Non-pigmented ciliary epithelial cell (primary cell): ENCODE data around the gene FANCC.

Source experiments
- DNase-seq: peaks from one replicate; pipeline ENCODE4 v3.0.0-alpha.2; 2010; ENCODE audit warnings: low read depth

Gene FANCC

DNA sequence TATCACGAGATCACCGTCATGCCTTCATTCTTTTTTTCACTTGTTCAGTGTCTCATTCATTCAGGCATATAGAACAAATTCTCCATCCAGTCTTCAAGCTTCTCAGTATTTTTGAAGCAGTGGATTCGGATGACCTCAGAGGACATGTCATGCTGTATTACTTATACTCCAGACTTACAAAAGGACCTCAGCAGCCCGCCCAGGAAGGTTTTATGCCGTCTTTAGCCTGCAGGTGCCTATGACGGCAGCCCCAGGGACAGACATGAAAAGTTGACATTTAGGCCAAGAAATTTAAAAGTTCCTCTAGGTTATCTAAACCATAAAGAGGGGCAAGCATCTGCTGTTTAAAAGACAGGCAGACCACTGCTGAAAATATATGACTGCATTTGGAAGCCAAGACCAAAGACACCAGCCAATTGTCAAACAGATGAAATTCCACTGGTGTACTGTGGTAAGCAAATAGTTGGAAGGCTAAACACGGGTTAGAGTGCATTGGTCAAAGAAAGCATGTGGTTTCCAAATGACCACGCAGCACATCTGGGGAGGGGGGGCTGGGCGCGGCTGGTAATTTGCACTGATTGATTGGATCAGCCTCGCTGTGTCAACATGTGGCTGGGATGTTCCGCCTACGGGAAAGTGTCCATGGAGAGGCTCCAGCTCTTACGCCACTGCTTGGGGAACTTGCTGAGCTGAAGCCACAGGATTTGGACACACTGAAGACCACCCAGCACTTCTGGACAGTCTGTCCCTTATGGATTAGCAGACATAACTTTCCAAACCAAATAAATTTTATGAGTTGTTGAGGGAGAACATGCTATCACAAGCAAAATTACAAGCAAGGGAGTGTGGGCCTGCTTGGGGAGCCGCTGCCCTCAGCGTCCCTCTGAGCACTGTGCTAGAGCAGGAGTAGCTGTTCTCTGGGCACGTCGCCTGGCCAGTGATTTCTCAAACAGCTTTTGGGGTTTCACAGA is 173.6 kb downstream of the FANCC start:
- no peak for DNase-seq

DNA sequence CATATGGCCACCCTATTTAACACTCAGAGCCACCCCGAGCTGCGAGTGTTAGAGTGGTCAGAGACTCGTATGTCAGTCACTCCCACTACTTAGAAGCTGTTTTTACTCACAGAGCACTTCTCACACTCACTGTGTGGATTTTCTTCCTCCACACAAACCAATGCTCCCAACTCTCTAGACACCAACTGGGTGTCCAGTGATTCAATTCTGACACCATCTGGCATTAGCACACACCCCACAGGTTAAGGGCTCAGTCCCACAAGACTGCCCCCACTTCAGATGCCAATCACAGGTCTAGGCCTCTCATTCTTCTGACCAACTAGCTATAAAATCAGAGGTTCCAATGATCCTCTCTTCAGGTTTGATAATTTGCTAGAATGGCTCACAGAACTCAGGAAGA is 174.8 kb downstream of the FANCC start:
- DNase-seq = no peak

DNA sequence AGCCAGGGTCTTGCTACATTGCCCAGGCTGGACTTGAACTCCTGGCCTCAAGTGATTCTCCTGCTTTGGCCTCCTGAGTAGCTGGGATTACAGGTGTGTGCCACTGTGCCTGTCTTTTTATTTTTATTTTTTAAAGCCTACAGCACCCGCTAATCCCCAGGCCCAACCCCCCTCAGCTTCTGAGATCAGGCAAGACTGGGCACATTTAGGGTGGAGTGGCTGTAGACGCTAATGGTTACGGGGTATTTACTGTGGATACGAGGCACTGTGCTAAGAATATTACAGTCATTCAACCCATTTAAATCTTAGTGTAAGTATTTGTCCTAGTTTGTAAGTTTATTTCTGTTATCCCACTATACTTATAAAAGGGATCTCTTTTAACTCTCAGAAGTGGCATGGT is 175.2 kb downstream of the FANCC start:
- DNase-seq = no peak

DNA sequence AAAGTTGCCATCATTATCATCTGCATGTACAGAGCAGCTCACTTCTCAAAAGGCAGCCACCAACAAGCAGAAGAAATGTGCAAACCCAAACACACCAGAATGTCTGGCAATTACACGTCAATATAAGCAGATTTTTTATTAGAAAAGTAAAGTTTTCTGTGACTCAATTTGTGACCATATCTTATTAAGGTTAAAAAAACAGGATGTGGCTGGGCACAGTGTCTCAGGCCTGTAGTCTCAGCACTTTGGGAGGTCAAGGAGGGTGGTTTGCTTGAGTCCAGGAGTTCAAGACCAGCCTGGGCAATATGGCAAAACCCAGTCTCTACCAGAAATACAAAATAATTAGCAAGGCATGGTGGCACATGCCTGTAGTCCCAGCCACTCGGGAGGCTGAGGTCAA is 176.7 kb downstream of the FANCC start:
- DNase-seq = no peak

DNA sequence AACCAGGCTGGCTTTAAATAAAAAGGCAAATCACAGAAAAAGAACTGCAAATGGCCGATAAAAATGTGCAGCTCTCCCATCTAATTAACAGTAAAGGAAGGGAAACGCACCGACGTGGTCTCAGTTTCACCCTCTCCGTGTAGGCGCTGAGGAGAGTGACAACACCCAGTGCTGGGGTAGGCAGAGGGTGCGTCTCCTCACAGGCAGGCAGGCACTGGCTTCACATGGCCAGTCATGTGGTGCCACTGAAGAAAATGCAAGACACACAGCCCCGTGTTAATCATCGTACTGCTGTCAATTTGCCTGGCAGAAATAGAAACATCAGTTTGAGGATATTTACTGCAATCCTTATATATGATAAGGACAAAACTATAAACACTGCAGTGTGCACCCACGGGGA is 178.4 kb downstream of the FANCC start:
- no peak for DNase-seq

DNA sequence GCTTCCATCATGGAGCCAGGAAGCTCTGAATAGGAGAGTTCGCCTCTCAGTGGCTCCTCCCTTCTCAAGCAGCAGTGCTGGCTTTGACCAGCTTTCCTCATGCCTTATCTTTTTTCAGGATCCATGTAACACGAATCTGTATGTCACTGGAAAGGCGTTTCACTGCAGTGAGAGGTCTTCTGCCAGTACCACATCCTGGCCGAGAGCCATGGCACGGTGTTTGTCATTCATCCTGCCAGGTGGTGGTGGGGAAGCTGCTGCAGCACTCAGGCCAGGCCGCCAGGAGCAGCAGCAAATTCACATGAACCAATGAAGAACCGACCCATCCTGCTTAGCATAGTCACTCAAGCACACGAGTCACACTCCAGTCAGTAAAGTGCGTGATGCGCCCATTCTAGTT is 179.0 kb downstream of the FANCC start:
- no peak for DNase-seq

DNA sequence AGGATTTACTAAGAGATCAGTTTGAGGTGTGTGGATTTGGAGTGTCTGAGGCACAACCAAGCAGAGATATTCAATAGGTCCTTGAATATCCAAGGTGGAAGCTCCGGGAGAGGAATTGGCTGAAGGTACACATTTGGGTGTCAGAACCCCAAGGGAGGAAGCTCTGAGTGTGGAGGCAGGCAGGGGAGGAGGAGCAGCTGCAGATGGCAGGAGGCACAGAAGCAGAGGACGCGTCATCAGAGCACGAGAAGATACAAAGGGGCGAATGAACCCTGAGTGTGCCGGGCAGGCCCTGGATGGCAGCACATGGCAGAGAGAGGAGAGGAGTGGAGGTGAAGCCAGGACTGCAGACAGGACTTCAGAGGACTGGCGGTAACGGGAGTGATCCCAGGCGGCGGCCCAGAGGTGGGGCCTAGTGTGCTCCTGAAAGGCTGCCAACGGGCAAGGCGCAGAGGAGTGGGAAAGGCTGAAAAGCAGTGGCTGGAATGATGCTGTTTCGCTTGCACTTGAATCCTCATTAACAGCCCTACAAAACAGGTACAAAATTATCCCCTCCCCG is 179.8 kb downstream of the FANCC start:
- no peak for DNase-seq

DNA sequence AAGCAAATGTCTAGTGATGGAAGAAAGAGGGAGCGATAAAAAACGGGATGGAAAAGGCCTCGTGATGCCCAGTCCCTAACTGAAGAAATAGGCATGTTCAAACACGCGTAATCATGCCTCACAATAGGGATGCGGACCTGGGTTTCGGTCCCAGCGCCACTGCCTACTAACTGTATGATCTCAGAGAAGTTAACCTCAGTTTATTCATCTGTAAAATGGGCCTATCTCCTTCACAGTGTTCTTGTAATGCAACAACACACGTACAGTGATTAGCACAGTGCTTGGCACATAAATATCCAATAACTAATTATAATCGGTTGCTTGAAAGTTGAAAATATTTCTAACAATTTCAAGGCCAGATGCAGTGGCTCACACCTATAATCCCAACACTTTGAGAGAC is 181.8 kb downstream of the FANCC start:
- no peak for DNase-seq

DNA sequence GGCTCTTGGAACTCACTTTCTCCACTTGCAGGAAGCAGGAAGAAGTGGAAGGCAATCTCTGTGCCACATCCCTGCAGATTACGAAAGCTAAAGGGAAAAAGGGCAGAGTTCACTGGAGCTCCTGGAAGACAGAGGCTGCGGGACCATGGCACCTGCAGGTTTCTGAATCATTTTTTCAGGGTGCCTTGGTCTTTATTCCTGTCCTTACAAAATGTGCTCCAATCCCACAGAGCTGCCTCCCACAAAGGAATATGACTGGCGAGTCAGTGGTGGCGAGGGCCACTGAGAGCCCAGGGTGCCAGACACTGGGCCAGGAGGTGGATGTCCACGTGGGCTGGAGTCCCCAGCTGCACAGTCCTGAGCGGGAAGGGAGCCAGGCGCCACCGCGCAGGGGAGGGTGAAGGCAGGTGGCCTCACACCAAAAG is 183.0 kb downstream of the FANCC start:
- DNase-seq = no peak

DNA sequence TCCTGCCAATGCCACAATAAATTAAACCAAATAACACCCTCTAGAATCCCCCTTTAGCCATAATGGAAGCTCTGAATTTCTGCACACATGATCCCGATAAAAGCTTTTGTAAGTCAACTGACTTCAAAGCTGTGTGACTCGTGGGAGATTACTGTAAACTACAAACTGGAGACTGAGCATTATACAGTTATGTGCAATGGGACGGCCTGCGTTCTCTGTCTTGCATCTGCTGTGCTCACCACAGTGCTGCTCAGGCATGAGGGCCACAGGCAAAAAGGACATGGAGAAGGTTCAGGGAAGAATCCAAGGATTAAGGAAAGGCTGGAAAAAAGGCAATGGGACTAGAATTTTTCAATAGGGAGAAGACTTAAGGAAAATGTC is 184.2 kb downstream of the FANCC start:
- DNase-seq = no peak

DNA sequence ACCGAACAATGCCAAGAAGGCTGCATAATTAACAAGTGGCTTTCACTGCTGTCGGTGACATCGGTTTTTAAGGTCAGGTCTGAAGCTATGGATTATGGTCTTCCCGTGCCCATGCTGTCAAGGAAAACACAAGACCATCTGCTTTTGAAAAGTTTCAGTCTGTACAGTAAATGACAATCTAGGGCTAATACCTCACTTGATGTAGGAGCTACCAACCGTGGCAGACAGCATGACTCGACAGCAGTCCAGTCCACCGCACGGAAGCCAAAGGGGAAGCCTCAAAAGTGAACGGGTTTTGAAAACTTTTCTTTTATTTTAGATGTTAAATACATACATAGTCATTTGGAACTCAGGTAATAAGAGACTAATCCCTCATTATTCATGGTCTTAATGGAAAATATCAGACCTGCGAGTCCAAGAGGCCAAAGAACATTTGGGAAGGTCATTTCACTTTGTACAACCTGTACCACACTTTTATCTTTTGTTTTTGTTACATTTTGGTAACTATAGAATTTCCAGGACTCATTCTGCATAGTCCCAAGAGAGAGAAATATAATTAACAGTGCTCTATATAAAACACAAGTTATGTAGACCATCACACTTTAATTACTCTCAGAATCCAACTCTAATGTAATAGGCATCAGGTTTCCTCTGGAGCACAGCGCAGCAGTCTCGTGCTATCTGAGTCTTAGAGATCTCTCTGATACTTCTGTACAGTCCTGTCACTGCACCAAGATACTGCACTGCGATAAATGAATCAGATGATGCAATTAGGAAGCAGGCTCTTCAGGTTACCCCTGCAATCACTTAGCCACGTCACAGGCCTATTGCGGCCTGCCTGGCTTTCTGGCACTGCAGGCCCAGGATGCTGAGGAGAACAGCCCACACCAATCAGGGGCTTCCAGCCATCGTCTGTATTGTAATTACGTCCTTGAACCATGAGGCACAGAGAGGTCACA is 184.9 kb downstream of the FANCC start:
- DNase-seq = no peak

DNA sequence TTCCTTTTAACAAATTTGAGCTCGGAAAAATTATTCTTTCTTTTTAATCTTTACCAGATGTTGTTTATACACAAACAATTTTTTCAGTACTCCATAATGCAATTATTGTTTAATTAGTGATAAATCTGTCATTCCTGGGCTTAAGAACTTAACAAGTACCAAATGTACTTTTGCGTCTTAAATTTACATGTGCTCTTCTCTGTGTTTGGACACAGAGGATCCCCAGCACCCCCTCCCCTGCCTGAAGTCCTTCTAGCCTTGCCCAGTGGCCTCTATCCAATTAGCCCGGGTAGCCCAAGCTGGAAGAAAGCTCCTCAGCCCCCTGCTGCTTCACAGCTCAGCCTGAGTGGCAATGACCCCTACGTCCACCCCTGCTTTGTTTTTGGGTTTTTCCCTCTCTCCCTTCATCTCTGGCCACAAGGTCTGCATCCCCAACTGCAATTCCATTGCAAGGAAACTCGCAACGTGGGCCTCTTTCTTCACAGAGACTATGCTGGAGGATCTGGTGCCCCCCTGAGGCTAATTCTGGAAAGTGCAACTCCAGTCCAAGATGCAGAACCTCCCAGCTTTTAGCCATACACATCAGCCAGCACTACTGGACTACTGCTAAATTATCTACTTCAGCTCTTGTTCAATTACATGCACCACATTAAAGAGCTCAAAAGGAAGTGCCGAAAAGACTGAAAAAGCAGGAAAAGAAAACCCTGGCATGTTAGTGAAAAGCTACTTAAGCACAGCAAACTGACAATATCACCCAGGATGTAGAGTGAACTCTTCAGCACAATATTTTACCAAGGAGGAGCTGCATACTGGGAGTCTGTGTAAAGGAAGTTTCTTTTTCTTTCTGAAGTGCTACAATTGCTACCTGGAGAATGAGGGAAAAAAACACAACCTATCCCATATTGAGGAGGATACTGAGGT is 186.2 kb downstream of the FANCC start:
- DNase-seq = no peak

DNA sequence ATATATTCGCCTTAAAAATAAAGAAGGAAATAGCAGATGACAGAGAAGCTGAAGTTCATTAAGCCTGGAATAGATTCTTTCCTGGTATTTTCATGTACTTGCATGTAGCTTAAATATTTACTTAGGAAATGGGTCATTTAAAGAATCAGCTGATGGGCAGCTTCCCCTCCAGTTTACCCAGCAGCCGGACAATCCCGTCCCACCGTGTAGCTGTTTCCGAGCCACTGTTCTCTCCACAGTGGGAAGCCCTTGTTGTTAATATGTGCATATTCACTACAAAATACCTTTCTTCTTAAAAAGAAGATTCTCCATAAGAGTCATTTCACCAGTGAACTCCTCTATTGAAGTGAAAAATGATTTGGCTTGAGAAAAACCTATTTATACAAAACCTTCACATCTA is 187.0 kb downstream of the FANCC start:
- DNase-seq = no peak

DNA sequence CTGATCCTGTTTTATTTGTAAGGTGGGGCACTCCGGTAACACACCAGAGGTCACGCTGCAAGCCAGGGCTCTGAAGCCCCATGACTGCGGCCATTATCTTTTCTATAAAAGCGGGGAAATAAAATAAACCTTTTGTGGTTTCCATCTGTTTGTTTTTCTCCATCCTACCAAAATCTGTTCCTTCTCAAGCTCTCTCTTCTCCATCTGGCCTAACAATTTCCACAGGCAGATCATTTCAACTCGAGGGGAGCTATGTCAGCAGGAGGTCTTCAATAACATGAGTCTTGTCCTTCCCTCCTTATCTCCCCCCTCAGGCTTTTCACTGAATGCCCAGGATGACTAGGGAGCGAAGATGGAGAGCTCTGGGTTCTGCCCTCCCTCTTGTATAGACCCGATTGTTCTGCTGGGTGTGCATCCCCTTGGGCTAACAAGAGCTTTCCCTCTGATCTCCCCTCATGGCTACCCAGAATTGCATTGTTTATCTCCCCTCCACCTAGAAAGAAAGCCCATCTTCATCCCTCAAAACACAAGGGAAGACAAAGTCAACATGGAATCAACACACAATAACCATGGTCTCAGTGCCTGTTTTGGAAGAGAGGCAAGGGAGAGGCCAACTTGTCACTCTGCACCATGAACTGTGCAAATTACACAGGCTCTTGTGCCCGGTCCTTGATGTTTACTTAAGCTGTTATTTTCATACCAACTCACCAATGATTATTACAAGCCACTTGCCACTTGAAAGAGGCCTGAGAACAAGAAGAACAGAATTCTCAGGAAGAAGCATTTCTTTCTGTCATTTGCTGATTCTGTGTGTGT is 187.8 kb downstream of the FANCC start:
- DNase-seq = no peak

DNA sequence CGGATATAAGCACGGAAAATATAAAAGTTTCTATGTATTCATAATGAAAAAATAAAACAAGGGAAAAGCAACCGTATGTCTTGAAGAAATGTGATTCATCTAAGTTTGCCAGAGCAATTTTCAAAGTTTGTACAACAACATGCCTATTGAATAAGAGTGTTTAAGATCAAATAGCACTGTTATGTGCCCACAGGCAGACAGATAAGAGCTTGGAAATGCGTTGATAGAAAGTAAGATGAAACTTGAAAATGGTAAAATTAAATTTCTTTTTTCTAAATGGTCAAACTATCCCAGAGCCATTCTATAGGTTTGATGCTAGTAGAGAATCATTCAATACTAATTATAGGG is 189.4 kb downstream of the FANCC start:
- no peak for DNase-seq

DNA sequence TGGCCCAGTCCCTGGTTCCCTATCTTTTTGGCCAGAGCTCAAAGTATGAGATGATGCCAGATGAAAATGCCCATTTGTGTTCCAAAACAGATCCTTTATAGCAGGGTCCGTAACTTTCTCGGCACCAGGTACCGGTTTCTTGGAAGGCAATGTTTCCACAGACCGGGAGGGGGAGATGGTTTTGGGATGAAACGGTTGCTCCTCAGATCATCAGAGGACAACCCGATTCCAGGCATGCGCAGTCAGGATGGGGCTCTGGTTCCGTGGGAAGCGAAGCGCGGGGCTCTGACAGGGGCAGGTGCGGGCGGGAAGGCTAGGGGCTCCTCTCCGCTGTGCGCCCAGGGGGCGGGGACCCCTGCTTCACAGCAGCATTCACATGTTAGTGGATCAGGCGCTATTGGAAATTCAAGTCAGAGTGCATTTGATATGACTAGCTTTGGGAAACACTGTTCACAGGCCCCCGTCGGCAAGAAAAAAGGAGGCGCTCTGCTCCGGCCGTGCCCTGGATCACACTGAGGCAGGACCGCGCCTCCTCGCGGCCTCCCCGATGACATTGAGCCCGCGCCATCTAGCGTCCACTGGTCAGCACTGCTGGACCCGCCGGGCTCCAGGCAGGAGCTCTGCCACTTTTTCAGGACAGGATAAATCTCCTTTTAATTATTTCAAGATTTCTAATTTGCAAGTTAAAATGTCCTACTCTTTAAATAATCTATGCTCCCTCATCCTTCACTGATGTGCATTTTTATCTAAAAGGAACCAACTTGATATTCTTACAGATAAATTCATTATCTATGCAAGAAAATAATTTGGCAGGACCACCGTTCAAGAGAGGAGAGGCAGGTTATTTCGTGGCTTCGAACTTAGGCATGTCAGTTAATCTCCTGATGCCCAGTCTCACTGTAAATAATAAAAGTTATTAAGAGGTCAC is 190.0 kb downstream of the FANCC start:
- peak; percentile 27 for DNase-seq

DNA sequence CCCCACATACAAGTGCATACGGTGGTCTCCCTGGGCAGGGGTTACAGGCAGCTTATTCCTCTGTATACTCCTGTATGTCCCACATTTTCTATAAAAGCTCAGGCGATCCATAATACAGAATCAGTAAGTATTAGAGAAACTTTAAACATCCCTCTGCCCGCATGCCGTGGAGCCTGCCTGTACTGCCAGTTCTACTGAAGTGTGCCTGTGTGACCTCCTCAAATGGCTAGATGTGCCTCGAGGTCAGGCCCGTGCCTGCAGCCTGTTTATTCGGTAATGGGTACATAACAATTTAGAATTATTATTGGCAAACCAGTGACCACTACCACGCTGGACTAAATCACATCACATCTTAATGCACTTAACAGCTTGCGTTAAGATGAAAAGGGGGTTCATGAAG is 190.8 kb downstream of the FANCC start:
- DNase-seq = no peak

DNA sequence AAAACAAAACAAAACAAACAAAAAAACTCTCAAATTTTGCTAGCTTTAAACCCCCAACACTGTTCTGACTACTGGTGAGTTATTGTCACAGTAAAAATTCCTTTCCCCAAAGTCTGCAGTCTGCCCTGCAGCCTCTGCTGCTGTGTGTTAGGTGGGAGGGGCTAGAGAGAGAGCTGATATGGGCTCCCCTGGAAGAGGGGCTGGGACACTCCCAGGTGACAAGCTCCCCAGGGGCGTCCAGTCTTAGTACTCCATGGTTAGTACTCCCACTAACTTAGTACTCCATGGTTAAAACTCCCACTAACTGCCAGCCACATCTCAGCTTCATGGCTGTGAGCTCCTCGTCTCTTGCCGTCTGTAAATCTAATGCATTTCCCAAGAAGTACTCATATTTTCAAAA is 191.9 kb downstream of the FANCC start:
- DNase-seq = no peak

DNA sequence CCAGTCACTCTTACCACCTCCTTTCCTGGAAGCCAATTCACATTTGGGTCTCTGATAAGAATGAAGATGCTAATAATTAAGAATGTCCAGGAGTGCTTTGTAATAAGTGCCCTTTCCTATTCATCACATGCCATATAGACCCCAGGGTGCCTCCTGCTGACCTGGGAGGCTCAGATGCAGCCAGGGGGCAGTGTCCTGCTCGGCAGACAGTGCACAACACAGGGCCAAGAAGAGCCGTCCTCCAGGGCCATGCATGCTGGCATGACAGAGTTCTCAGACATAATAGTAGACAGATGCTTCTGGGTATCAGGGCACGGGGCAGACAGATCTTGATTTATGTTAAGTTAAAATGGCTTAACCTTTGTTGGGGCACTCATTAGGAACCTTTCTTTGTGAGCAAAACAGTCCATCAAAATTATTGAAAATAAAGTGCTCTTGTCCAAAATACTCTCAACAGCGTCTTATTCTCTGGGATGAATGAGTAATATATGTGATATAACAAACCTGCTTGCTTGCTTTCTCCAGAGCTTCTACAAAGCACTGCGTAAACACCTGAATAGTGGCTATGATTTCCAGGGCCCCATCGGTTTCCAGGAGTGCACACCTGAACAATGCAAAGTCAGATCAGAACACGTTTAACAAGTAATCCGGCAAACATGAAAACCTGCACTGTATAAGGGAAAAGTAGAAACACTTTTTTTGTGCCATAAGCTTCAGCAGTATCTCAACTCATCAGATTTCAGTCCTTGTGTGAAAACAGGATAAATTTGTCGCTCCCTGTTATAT is 192.7 kb downstream of the FANCC start:
- DNase-seq = no peak
